ENCODE data around the gene SHB.

The SHB gene

DNA sequence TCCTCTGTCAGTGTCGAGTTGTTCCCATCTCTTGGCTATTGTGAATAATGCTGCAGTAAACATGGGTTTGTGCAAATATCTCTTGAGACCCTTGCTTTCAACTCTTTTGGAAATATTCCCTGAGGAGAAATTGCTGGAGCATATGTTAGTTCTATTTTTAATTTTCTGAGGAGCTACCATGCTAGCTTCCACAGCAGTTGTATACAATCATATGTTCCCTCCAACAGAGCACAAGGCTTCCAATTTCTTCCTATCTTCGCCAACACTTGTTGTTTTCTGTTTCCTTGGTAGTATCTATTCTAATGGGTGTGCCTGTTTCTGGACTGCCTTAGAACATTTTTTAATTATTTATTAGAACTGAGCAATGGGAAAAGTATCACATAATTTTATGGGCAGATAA, 23.6 kb upstream of the SHB start:
- H3K9ac ChIP-seq (ENCODE audit: low read depth, low read length): no peak overlapping the region
- no peaks in the 10 kb centered on the region for H3K36me3 ChIP-seq (ENCODE audit: insufficient read depth, low read length)
- H3K9me3 ChIP-seq (ENCODE audit: control insufficient read depth, insufficient read depth, low read length): no peaks in the 10 kb centered on the region
- peaks cover 24% of the 10 kb centered on the region for H3K4me1 ChIP-seq (ENCODE audit: insufficient read depth, low read length)

DNA sequence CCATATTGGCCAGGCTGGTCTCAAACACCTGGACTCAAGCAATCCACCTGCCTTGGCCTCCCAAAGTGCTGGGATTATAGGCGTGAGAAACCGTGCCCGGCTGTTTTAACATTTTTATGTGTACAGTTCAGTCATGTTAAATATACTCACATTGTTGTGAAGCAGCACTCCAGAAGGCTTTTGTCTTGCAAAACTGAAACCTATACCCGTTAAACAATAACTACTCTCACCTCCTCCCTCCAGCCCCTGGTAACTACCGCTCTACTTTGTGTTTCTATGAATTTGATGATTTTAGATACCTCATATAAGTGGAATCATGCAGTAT, 23.1 kb upstream of the SHB start:
- Histone ChIP-seq H3K9ac (ENCODE audit: low read depth, low read length) (no peak overlapping the region), H3K36me3 (ENCODE audit: insufficient read depth, low read length) (no peaks in the 10 kb centered on the region), H3K4me1 (ENCODE audit: insufficient read depth, low read length) (peaks cover 24% of the 10 kb centered on the region), H3K9me3 (ENCODE audit: control insufficient read depth, insufficient read depth, low read length) (no peaks in the 10 kb centered on the region)

DNA sequence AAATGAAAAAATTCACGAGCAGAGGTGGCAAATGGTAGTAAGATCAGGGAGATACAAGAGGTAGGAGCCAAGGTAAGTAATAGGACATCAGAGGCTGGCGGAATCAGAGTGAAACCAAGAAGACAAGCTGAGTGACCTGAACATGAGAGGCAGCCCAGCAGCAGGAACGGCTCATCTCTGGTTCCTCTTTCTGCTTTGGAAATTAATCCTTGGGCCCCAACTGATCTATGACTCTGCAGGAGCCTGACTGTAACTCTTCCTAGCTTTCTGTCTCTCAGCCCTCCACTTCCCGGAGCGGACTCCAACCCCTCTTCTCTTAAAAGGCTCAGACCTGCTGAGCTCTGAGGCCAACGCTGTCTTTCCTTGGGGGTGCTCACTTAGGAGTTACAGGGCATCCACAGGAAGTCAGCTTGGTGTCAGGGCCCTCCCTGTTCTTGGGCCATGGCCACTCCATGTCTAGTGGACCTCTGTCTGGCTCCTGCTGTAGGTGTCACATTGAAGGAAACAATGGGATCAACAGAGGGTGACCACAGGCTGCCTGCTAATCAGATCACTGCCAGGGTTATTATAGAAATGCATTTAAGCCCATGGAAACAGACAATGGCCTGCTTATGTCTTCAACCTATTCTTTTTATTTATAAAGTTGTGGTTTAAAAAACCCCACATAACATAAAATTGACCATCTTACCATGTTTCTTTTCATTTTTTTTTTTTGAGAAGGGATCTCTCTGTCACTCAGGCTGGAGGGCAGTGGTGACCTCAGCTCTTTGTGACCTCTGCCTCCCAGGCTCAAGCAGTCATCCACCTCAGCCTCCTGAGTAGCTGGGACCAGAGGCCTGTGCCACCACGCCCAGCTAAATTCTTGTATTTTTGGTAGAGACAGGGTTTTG, 22.5 kb upstream of the SHB start:
- H3K9ac ChIP-seq (ENCODE audit: low read depth, low read length): no peak overlapping the region
- no peaks in the 10 kb centered on the region for H3K36me3 ChIP-seq (ENCODE audit: insufficient read depth, low read length)
- H3K9me3 ChIP-seq (ENCODE audit: control insufficient read depth, insufficient read depth, low read length): no peaks in the 10 kb centered on the region
- peaks cover 24% of the 10 kb centered on the region for H3K4me1 ChIP-seq (ENCODE audit: insufficient read depth, low read length)

- peaks cover 24% of the 10 kb centered on the region for H3K4me1 ChIP-seq (ENCODE audit: insufficient read depth, low read length)
- H3K36me3 ChIP-seq (ENCODE audit: insufficient read depth, low read length): no peaks in the 10 kb centered on the region
- H3K9ac ChIP-seq (ENCODE audit: low read depth, low read length): no peak overlapping the region
- H3K9me3 ChIP-seq (ENCODE audit: control insufficient read depth, insufficient read depth, low read length): no peaks in the 10 kb centered on the region
Observed at GRCh38 chr9:38090170-38090569, 21.1 kb upstream of the SHB start.

DNA sequence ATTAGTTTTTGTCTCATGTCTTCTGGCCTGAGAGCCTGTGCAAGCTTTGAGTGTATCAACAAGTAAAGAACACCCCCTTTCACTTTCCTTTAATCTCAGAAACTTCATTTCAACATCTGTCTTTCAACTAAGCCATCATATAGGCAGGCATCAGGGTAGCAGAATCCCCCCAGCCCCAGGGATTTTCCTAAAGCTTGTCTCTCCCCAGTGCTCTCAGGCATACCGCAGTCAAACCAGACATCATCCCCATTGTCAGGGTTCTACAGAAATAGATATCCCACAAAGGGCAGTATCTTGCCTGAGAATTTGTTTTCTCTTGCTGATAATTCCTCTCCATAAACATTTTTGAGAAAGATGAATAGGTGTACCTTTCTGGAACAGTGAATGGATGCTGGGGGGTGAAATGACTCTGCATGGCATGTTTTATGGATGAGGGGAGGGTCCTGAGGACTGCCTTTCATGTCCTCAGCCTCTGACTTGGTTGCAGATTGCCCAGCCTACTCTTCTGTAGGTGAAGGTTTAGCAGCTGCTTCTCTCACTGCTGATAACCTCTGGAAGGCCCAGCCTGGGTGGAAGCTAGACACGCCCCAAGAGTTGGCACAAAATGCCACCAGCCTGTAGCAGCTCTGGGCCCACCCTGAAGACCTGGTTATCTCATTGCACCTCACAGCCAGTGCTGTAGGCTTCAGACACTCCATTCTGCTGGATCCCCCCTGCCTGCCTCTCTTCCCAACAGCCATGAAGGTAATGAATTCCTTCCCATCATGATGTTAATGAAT, 20.5 kb upstream of the SHB start:
- Histone ChIP-seq H3K36me3 (ENCODE audit: insufficient read depth, low read length) (no peaks in the 10 kb centered on the region), H3K9ac (ENCODE audit: low read depth, low read length) (no peak overlapping the region), H3K9me3 (ENCODE audit: control insufficient read depth, insufficient read depth, low read length) (no peaks in the 10 kb centered on the region), H3K4me1 (ENCODE audit: insufficient read depth, low read length) (peaks cover 24% of the 10 kb centered on the region)

DNA sequence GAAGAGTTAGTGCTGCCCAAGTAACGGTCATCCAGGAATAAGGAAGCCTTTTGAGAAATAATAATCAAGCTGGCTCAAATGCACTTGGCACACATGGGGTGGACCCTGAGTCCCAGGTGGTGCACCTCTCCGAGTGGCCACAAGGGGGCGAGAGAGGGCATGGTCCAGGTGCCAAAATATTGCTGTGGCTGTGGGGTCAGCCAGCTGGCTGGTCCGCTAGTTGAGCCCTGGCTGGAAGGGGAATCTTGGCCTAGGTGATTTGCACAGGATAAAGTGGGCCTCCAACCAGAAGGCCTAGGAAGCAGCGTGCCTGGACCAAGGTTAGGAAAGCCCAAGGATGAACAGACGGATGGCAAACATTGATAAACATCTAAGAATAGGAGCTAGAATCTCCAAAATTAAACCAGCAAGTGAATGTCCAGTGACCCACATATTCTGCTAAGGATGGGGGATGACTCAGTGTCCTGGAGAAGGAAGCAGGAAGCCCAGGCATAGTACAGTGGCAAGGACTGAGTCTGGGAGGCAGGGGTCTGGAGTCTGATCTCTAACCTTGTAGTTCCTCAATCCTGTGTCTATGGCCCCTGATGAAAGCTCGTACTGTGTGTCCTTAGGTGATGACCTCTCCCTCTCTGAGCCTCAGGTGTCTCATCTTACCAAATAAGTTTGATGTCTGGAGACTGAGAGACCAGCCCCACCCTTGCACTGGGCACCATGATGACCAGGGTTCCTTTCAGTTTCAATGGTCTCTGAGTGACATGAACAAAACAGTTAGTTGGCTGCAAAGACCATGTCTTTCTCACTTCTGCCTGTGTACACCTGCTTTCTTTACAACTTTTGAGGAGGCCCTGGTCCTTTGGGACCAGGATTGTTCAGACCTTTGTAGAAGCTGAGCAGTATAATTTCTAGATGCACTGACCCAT, 19.2 kb upstream of the SHB start:
- peaks cover 24% of the 10 kb centered on the region for H3K4me1 ChIP-seq (ENCODE audit: insufficient read depth, low read length)
- no peak overlapping the region for H3K9ac ChIP-seq (ENCODE audit: low read depth, low read length)
- H3K36me3 ChIP-seq (ENCODE audit: insufficient read depth, low read length): no peaks in the 10 kb centered on the region

GRCh38 chr9:38086496-38086895, 17.5 kb upstream of the SHB start:
- peaks cover 25% of the 10 kb centered on the region for H3K4me1 ChIP-seq (ENCODE audit: insufficient read depth, low read length)
- H3K36me3 ChIP-seq (ENCODE audit: insufficient read depth, low read length): no peaks in the 10 kb centered on the region
- no peaks in the 10 kb centered on the region for H3K9me3 ChIP-seq (ENCODE audit: control insufficient read depth, insufficient read depth, low read length)
- H3K9ac ChIP-seq (ENCODE audit: low read depth, low read length): no peak overlapping the region

More for the DNA sequence above, 19.2 kb upstream of the SHB start:
- no peaks in the 10 kb centered on the region for H3K9me3 ChIP-seq (ENCODE audit: control insufficient read depth, insufficient read depth, low read length)

GRCh38 chr9:38085308-38085707, 16.3 kb upstream of the SHB start:
- Histone ChIP-seq H3K4me1 (ENCODE audit: insufficient read depth, low read length) (peaks cover 20% of the 10 kb centered on the region), H3K36me3 (ENCODE audit: insufficient read depth, low read length) (no peaks in the 10 kb centered on the region), H3K9ac (ENCODE audit: low read depth, low read length) (no peak overlapping the region), H3K9me3 (ENCODE audit: control insufficient read depth, insufficient read depth, low read length) (no peaks in the 10 kb centered on the region)

DNA sequence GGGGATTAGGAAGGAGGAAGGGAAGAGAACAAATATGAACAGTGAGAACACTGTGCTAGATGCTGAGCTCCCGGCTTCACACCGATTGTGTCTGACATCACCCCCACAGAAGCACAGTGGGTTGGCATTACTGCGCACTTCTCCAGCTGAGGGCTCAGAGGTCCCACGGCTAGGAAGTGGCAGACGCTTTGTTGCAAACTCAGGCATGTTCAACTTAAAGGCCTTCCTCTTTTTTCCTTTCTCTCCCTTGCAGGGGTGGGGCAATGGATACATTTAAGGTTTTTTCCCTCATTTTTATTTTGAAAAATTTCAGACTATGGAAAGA, 15.5 kb upstream of the SHB start:
- no peak overlapping the region for H3K9ac ChIP-seq (ENCODE audit: low read depth, low read length)
- H3K4me1 ChIP-seq (ENCODE audit: insufficient read depth, low read length): peaks cover 15% of the 10 kb centered on the region; the same call in 1 of the 2 replicates
- no peaks in the 10 kb centered on the region for H3K9me3 ChIP-seq (ENCODE audit: control insufficient read depth, insufficient read depth, low read length)
- no peaks in the 10 kb centered on the region for H3K36me3 ChIP-seq (ENCODE audit: insufficient read depth, low read length)

GRCh38 chr9:38083858-38084555, 15.0 kb upstream of the SHB start:
- Histone ChIP-seq H3K4me1 (ENCODE audit: insufficient read depth, low read length) (peaks cover 15% of the 10 kb centered on the region; the same call in 1 of the 2 replicates), H3K9ac (ENCODE audit: low read depth, low read length) (no peak overlapping the region), H3K36me3 (ENCODE audit: insufficient read depth, low read length) (no peaks in the 10 kb centered on the region), H3K9me3 (ENCODE audit: control insufficient read depth, insufficient read depth, low read length) (no peaks in the 10 kb centered on the region)

GRCh38 chr9:38082446-38083287, 13.6 kb upstream of the SHB start:
- no peak overlapping the region for H3K9ac ChIP-seq (ENCODE audit: low read depth, low read length)
- no peaks in the 10 kb centered on the region for H3K36me3 ChIP-seq (ENCODE audit: insufficient read depth, low read length)
- peaks cover 14% of the 10 kb centered on the region; the same call in 1 of the 2 replicates for H3K4me1 ChIP-seq (ENCODE audit: insufficient read depth, low read length)
- H3K9me3 ChIP-seq (ENCODE audit: control insufficient read depth, insufficient read depth, low read length): no peaks in the 10 kb centered on the region

- Histone ChIP-seq H3K9ac (ENCODE audit: low read depth, low read length) (no peak overlapping the region), H3K36me3 (ENCODE audit: insufficient read depth, low read length) (no peaks in the 10 kb centered on the region), H3K4me1 (ENCODE audit: insufficient read depth, low read length) (peaks cover 14% of the 10 kb centered on the region; the same call in 1 of the 2 replicates), H3K9me3 (ENCODE audit: control insufficient read depth, insufficient read depth, low read length) (no peaks in the 10 kb centered on the region)
Observed at GRCh38 chr9:38081356-38082108, 12.5 kb upstream of the SHB start.

All from ES-I3 (cell line).